ENCODE measurements around the gene SCYGR4. TPM values are rescaled to one million over a fixed set of nuclear protein-coding genes. Genes with fewer than 3 reads are reported as not detected.

The SCYGR4 gene
- not detected in 5 replicates for total RNA-seq (2022; extraction: Qiagen RNA extraction)

GRCh38 chr2:227617316-227618230 lies at the start of gene SCYGR4:
SCYGR4 (plus strand) TSS chr2:227617498; CDS start chr2:227617498, 0 bp downstream.

GRCh38 chr2:227598835-227599503 lies 18.3 kb upstream of the SCYGR4 start, which contains the start of gene SCYGR2:
SCYGR2 (plus strand) TSS chr2:227598893; CDS start chr2:227598893, 0 bp downstream.

GRCh38 chr2:227614740-227615139 lies 2.6 kb upstream of the SCYGR4 start, which contains the start of gene SCYGR3:
SCYGR3 (minus strand) TSS chr2:227614840; CDS start chr2:227614840, 0 bp downstream.

GRCh38 chr2:227666631-227667170 lies 49.4 kb downstream of the SCYGR4 start, which contains the start of gene SCYGR5:
SCYGR5 (plus strand) TSS chr2:227666804; CDS start chr2:227666804, 0 bp downstream.

Other genes with a start within 250 kb of the SCYGR4 start
- 7.5 to 8.8 TPM (median 7.6 TPM) in 5 replicates for gene TM4SF20, start 238.2 kb upstream of the SCYGR4 start, total RNA-seq (2022; extraction: Qiagen RNA extraction)
- not detected in 5 replicates for gene SCYGR1, start 229.5 kb upstream of the SCYGR4 start, total RNA-seq (2022; extraction: Qiagen RNA extraction)
- 105 to 134 TPM (median 115 TPM) in 5 replicates for gene AGFG1, start 145.3 kb upstream of the SCYGR4 start, total RNA-seq (2022; extraction: Qiagen RNA extraction)
- gene SCYGR2, start 18.6 kb upstream of the SCYGR4 start, total RNA-seq (2022; extraction: Qiagen RNA extraction): not detected in 5 replicates
- not detected in 5 replicates for gene SCYGR3, start 2.7 kb upstream of the SCYGR4 start, total RNA-seq (2022; extraction: Qiagen RNA extraction)
- not detected in 5 replicates for gene SCYGR5, start 49.3 kb downstream of the SCYGR4 start, total RNA-seq (2022; extraction: Qiagen RNA extraction)
- 2.6 to 3.7 TPM (median 2.9 TPM) in 5 replicates for gene SLC19A3, start 100.5 kb downstream of the SCYGR4 start, total RNA-seq (2022; extraction: Qiagen RNA extraction)
- not detected in 5 replicates for gene SCYGR6, start 107.3 kb downstream of the SCYGR4 start, total RNA-seq (2022; extraction: Qiagen RNA extraction)
- not detected in 5 replicates for gene SCYGR7, start 110.8 kb downstream of the SCYGR4 start, total RNA-seq (2022; extraction: Qiagen RNA extraction)
- gene SCYGR8, start 128.4 kb downstream of the SCYGR4 start, total RNA-seq (2022; extraction: Qiagen RNA extraction): not detected in 5 replicates
- 4.2 to 9.2 TPM (median 6.9 TPM) in 5 replicates for gene CCL20, start 196.3 kb downstream of the SCYGR4 start, total RNA-seq (2022; extraction: Qiagen RNA extraction)